Lower leg skin (tissue), 4 donors: ENCODE data around the gene NFIX. TPM values are rescaled to one million over a fixed set of nuclear protein-coding genes. Genes with fewer than 3 reads are reported as not detected.

Experiments
- DNase-seq, 2 donors: peaks; one replicate each; pipeline ENCODE4 v3.0.0-alpha.2; 2019; ENCODE audit warnings: low spot score in 2 of 2
- H3K4me3 ChIP-seq: fragments of 200-600 bp; sonication (generic); 2 replicates; pipeline ENCODE4 v1.5.1; 2017; ENCODE audit warnings: mild to moderate bottlenecking, low read depth; ENCODE audit not compliant: poor library complexity, severe bottlenecking
- POLR2A ChIP-seq, 2 donors: fragments of 450-650 bp; IDR thresholded peaks; one replicate each; pipeline ENCODE4 v1.6.1; 2016 to 2017; ENCODE audit warnings: antibody characterized with exemption in 2 of 2, mild to moderate bottlenecking in 1 of 2, moderate library complexity in 1 of 2
- WGBS, 2 donors: methylation state at CpG; one replicate each; pipeline ENCODE4 v1.1.5; 2018; 5-methylcytosine and 5-hydroxymethylcytosine counted together
- intact Hi-C: fragments of 100-400 bp; cut with DNase I; formaldehyde crosslinking; loops from one replicate; pipeline ENCODE4 v1.15.0; 2023; ENCODE audit warnings: low total_unique reads
- total RNA-seq, 4 donors: library from RNA; depleted of rRNA; stranded (reverse); fragments of >200 nt; gene quantifications; one replicate each; pipeline ENCODE4 v1.1.0, GENCODE V29; 2016
- TF ChIP-seq, protein P1 (sequence below), 3 donors: fragments of 450-650 bp; IDR thresholded peaks; one replicate each; pipeline ENCODE4 v1.5.1; 2016; ENCODE audit warnings: antibody characterized with exemption in 3 of 3, mild to moderate bottlenecking in 3 of 3, moderate library complexity in 2 of 3

NFIX gene
- total RNA-seq, 4 donors from 2014 or later, result 119 to 177 (median 136) TPM

GRCh38 chr19:13132471-13133180, 137.4 kb downstream of the NFIX start:
- intact Hi-C loops, result no loop called here
- TF ChIP-seq, protein P1, sequence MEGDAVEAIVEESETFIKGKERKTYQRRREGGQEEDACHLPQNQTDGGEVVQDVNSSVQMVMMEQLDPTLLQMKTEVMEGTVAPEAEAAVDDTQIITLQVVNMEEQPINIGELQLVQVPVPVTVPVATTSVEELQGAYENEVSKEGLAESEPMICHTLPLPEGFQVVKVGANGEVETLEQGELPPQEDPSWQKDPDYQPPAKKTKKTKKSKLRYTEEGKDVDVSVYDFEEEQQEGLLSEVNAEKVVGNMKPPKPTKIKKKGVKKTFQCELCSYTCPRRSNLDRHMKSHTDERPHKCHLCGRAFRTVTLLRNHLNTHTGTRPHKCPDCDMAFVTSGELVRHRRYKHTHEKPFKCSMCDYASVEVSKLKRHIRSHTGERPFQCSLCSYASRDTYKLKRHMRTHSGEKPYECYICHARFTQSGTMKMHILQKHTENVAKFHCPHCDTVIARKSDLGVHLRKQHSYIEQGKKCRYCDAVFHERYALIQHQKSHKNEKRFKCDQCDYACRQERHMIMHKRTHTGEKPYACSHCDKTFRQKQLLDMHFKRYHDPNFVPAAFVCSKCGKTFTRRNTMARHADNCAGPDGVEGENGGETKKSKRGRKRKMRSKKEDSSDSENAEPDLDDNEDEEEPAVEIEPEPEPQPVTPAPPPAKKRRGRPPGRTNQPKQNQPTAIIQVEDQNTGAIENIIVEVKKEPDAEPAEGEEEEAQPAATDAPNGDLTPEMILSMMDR (IDR thresholded peaks at IDR 0.05), result no peak
- TF ChIP-seq POLR2A (IDR thresholded peaks at IDR 0.05), result no peak
- H3K4me3 ChIP-seq, result no peak overlapping the region
- 68 to 74% methylated on average over 8 of the region's 8 CpGs for WGBS, 2 donors
- DNase-seq, result no peak

GRCh38 chr19:13133241-13133870, 138.1 kb downstream of the NFIX start:
- intact Hi-C loops, result no loop called here
- no peak overlapping the region for H3K4me3 ChIP-seq
- WGBS, 2 donors, result 69 to 74% methylated on average over 12 of the region's 12 CpGs
- no peak for DNase-seq
- TF ChIP-seq, protein P1 (IDR thresholded peaks at IDR 0.05), result no peak
- no peak for TF ChIP-seq POLR2A (IDR thresholded peaks at IDR 0.05)

GRCh38 chr19:13134626-13135025, 139.4 kb downstream of the NFIX start:
- no peak for DNase-seq
- H3K4me3 ChIP-seq, result no peak overlapping the region
- intact Hi-C loops, result no loop called here
- WGBS, 2 donors, result 98% methylated on average over 3 of the region's 3 CpGs
- TF ChIP-seq POLR2A (IDR thresholded peaks at IDR 0.05), result no peak
- TF ChIP-seq, protein P1 (IDR thresholded peaks at IDR 0.05), result no peak

DNA sequence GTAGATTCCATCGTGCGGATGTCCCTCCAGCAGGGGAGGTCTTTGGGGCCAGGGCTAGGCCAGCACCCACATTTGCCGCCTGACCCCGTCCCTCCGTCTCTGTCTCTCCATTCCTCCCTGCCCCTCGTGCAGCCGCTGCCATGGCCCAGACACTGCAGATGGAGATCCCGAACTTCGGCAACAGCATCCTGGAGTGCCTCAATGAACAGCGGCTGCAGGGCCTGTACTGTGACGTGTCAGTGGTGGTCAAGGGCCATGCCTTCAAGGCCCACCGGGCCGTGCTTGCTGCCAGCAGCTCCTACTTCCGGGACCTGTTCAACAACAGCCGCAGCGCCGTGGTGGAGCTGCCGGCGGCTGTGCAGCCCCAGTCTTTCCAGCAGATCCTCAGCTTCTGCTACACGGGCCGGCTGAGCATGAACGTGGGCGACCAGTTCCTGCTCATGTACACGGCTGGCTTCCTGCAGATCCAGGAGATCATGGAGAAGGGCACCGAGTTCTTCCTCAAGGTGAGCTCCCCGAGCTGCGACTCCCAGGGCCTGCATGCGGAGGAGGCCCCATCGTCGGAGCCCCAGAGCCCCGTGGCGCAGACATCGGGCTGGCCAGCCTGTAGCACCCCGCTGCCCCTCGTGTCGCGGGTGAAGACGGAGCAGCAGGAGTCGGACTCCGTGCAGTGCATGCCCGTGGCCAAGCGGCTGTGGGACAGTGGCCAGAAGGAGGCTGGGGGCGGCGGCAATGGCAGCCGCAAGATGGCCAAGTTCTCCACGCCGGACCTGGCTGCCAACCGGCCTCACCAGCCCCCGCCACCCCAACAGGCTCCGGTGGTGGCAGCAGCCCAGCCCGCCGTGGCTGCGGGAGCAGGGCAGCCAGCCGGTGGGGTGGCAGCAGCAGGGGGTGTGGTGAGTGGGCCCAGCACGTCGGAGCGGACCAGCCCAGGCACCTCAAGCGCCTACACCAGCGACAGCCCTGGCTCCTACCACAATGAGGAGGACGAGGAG, 140.1 kb downstream of the NFIX start:
- 91 to 93% methylated on average over 48 of the region's 60 CpGs for WGBS, 2 donors
- intact Hi-C loops, result no loop called here
- TF ChIP-seq, protein P1 (IDR thresholded peaks at IDR 0.05), result no peak
- no peak for TF ChIP-seq POLR2A (IDR thresholded peaks at IDR 0.05)
- no peak overlapping the region for H3K4me3 ChIP-seq
- DNase-seq, result no peak

DNA sequence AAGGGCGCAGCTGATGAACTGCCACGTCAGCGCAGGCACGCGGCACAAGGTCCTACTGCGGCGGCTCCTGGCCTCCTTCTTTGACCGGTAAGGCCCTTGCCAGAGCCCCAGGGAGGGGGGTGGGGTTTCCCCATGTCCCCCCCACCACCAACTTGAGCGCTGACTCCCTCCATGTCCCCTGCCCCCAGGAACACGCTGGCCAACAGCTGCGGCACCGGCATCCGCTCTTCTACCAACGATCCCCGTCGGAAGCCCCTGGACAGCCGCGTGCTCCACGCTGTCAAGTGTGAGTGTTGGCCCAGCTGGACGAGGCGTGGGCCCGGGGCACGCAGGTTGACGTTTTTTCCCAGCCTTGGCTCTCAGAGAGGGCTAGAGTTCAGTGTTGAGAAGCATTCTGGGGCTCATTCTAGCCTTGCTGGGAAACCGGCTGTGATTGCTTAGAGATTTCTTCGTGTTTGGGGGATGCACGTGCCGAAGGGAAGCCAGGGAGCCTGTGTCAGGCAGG, 142.1 kb downstream of the NFIX start:
- TF ChIP-seq, protein P1 (IDR thresholded peaks at IDR 0.05), result no peak
- TF ChIP-seq POLR2A (IDR thresholded peaks at IDR 0.05), result no peak
- intact Hi-C loops, result no loop called here
- no peak for DNase-seq
- no peak overlapping the region for H3K4me3 ChIP-seq
- 91 to 94% methylated on average over 20 to 28 of the region's 28 CpGs for WGBS, 2 donors
